Ishikawa (cell line): ENCODE data around the gene ARHGEF25.

Experiments
- CEBPB ChIP-seq: IDR thresholded peaks from 2 replicates; pipeline ENCODE4 v1.6.1; 2012
- CREB1 ChIP-seq: IDR thresholded peaks from 2 replicates; pipeline ENCODE4 v1.6.1; 2012; ENCODE audit warnings: low read depth
- EGR1 ChIP-seq: IDR thresholded peaks from 2 replicates; pipeline ENCODE4 v1.6.1; 2012
- EP300 ChIP-seq: IDR thresholded peaks from 2 replicates; pipeline ENCODE4 v1.6.1; 2012; ENCODE audit warnings: borderline replicate concordance
- FOXM1 ChIP-seq: IDR thresholded peaks from 2 replicates; pipeline ENCODE4 v1.6.1; 2012; ENCODE audit warnings: low read depth, borderline replicate concordance
- MAX ChIP-seq: IDR thresholded peaks from 2 replicates; pipeline ENCODE4 v1.6.1; 2012
- NFIC ChIP-seq: IDR thresholded peaks from 2 replicates; pipeline ENCODE4 v1.6.1; 2012
- RAD21 ChIP-seq: IDR thresholded peaks from 2 replicates; pipeline ENCODE4 v1.6.1; 2012; ENCODE audit warnings: low read depth
- REST ChIP-seq: IDR thresholded peaks from 2 replicates; pipeline ENCODE4 v1.6.1; 2012; ENCODE audit warnings: low read depth, mild to moderate bottlenecking
- TAF1 ChIP-seq: IDR thresholded peaks from 2 replicates; pipeline ENCODE4 v1.6.1; 2012; ENCODE audit warnings: low read depth, mild to moderate bottlenecking
- TCF12 ChIP-seq: IDR thresholded peaks from 2 replicates; pipeline ENCODE4 v1.6.1; 2012; ENCODE audit warnings: low read depth
- TEAD4 ChIP-seq: IDR thresholded peaks from 2 replicates; pipeline ENCODE4 v1.6.1; 2012
- USF1 ChIP-seq: IDR thresholded peaks from 2 replicates; pipeline ENCODE4 v1.6.1; 2012
- YY1 ChIP-seq: IDR thresholded peaks from 2 replicates; pipeline ENCODE4 v1.6.1; 2012; ENCODE audit warnings: low read depth
- ZBTB7A ChIP-seq: IDR thresholded peaks from 2 replicates; pipeline ENCODE4 v1.6.1; 2012; ENCODE audit warnings: low read depth

Gene ARHGEF25

GRCh38 chr12:57604992-57605810 lies 6.0 kb upstream of the ARHGEF25 start:
- TF ChIP-seq ZBTB7A (peak; percentile 8; the same call in 1 of the 2 replicates), EP300 (no peak), TEAD4 (no peak), EGR1 (no peak), REST (no peak), TCF12 (no peak)

GRCh38 chr12:57605811-57606311 lies 5.4 kb upstream of the ARHGEF25 start:
- TF ChIP-seq MAX (no peak), YY1 (no peak), RAD21 (no peak), CEBPB (no peak), USF1 (no peak), CREB1 (no peak), FOXM1 (no peak), REST (no peak), EP300 (no peak)

GRCh38 chr12:57606399-57606798 lies 4.8 kb upstream of the ARHGEF25 start:
- TF ChIP-seq CREB1 (no peak), USF1 (no peak), TCF12 (no peak), TEAD4 (no peak), FOXM1 (no peak), CEBPB (no peak), EGR1 (no peak), YY1 (no peak), NFIC (no peak), RAD21 (no peak), REST (no peak), MAX (no peak), TAF1 (no peak), ZBTB7A (no peak), EP300 (no peak)

- TF ChIP-seq TAF1 (no peak), CEBPB (no peak), NFIC (no peak), RAD21 (no peak)
Observed at GRCh38 chr12:57606821-57607220, 4.4 kb upstream of the ARHGEF25 start.
